Epithelial cell of esophagus (primary cell): ENCODE measurements around the gene RASSF7.
A peak's percentile ranks its signal among the peaks of the same experiment; 100 is the strongest.
"Not testable (repeated sequence)": the region's sequence is repeated elsewhere in the genome, so short reads cannot be mapped to it uniquely, and the experiment has no call there.

Experiments
- DNase-seq: peaks from one replicate; pipeline ENCODE4 v3.0.0; 2010; ENCODE audit warnings: low read depth
- H3K4me3 ChIP-seq: 2 replicates; pipeline ENCODE4 v1.5.1; 2011; ENCODE audit warnings: mild to moderate bottlenecking, low read length, control low read depth
- CTCF ChIP-seq: IDR thresholded peaks from 2 replicates; pipeline ENCODE4 v1.5.1; 2011; ENCODE audit warnings: low read depth, mild to moderate bottlenecking, low read length, control low read depth, inconsistent platforms; ENCODE audit not compliant: insufficient read depth; ENCODE audit errors: missing control alignments

The RASSF7 gene

GRCh38 chr11:571802-572185, 11.0 kb downstream of the RASSF7 start:
- no peak for DNase-seq
- TF ChIP-seq CTCF, result no peak
- H3K4me3 ChIP-seq, result no peak overlapping the region

DNA sequence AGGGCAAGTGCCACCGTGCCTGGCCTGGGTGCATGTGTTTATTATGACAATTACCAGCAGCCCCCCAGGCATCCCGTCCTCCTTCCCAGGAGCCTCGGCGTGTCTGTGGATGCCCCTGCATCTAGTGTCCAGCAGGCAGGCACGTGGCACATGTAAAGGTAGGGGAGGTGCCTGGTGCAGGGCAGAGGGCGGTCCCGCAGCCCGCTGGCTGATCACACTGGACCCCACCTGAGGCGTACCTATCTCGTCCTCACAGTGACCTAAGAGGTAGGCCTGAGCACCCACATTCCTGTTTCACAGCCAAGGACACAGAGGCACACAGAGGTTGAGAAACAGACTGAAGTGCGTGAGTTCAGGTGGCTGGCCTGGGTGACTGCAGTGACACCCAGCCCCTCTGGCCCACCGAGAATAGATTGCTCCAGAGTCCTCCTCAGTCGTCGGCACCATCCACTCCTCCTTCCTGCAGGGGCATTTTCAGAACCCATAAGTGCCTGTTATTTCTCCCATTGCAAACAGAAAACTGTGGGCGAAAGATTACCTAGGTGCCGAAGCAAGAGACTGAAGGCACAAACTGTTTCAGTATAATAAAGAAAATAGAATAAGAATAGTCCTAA, 12.5 kb downstream of the RASSF7 start:
- TF ChIP-seq CTCF, result no peak
- DNase-seq, result no peak
- no peak overlapping the region for H3K4me3 ChIP-seq

GRCh38 chr11:574031-574570, 13.3 kb downstream of the RASSF7 start:
- peak overlapping the region; percentile 62 for H3K4me3 ChIP-seq
- DNase-seq, result not testable (repeated sequence)

DNA sequence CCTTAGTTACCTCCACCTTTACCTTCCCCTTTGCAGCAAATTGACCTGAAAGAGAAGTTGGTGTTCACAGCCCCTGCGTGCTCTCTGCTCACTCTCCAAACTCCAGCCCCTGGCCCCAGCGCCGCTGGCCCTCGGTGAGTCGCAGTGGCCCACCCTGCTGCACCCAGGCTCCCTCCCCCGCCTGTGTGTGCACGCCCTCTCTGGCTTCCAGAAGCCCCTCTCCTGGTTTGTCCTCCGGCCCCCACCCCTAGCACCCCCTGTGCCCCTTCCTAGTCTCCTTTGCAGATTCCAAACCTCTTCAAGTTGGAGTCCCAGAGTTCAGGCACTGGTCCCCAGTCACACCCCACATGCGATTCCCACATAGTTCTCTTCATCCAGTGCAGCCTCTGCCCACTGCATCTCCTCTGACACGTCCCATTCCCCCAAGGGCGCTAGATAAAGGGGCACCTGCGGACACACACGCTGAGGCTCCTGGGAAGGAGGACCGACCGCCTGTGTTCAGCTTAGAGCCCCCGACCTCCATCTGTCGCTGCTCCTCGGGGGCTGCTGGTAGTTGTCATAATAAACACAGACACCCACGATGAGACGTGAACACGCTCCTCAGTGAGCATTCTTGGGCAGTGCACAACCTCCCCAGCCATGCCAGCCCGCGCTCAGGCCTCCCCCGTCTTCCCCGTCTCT, 14.0 kb downstream of the RASSF7 start:
- peak overlapping the region; percentile 62 for H3K4me3 ChIP-seq
- no peak for DNase-seq
- TF ChIP-seq CTCF, result no peak

GRCh38 chr11:575313-575995, 14.7 kb downstream of the RASSF7 start:
- no peak for DNase-seq
- H3K4me3 ChIP-seq, result peak overlapping the region; percentile 62
- no peak for TF ChIP-seq CTCF

GRCh38 chr11:575996-576768, 15.4 kb downstream of the RASSF7 start, which contains the start of gene PHRF1:
Gene PHRF1 (plus strand): TSS chr11:576470. CDS start chr11:581513, 5,043 bp downstream.
- peak; percentile 95 for DNase-seq

More at GRCh38 chr11:575996-576768, 15.4 kb downstream of the RASSF7 start, which contains the start of gene PHRF1:
- TF ChIP-seq CTCF, result no peak
- peak within 1 kb of the TSS; percentile 93 for H3K4me3 ChIP-seq
